Thoracic aorta (tissue), 2 donors: ENCODE data around the gene NTS. TPM values are rescaled to one million over a fixed set of nuclear protein-coding genes. Genes with fewer than 3 reads are reported as not detected.
A peak's percentile ranks its signal among the peaks of the same experiment; 100 is the strongest.

ENCODE experiments used
- ATAC-seq: fragments of 150-250 bp; one replicate; pipeline ENCODE4 v1.8.0; 2017; ENCODE audit warnings: low read depth; ENCODE audit not compliant: insufficient number of reproducible peaks, low FRiP score
- DNase-seq: peaks from one replicate; pipeline ENCODE4 v3.0.0-alpha.2; 2020; ENCODE audit warnings: low spot score
- H3K27ac ChIP-seq, 2 donors: fragments of 200-600 bp; sonication (generic); 1 replicate in 1 of 2; 2 replicates in 1 of 2; pipeline ENCODE4 v1.5.1; 2016; ENCODE audit warnings: mild to moderate bottlenecking in 2 of 2, moderate library complexity in 2 of 2
- H3K27me3 ChIP-seq: fragments of 200-600 bp; sonication (generic); replicated peaks from 2 replicates; pipeline ENCODE4 v1.6.0; 2016; ENCODE audit warnings: mild to moderate bottlenecking; ENCODE audit not compliant: insufficient read depth
- H3K36me3 ChIP-seq: fragments of 200-600 bp; sonication (generic); one replicate; pipeline ENCODE4 v1.5.1; 2016
- H3K4me1 ChIP-seq, 2 donors: fragments of 200-600 bp; sonication (generic); 1 replicate in 1 of 2; 2 replicates in 1 of 2; pipeline versions ENCODE4 v1.5.1 to v1.6.0; 2016; ENCODE audit warnings: low read depth in 2 of 2, mild to moderate bottlenecking in 1 of 2; ENCODE audit not compliant: control insufficient read depth in 1 of 2
- H3K4me3 ChIP-seq: fragments of 200-600 bp; sonication (generic); 2 replicates; pipeline ENCODE4 v1.5.1; 2016; ENCODE audit warnings: mild to moderate bottlenecking
- H3K9me3 ChIP-seq: fragments of 200-600 bp; sonication (generic); 2 replicates; pipeline ENCODE4 v1.5.1; 2016
- CTCF ChIP-seq: fragments of 200-600 bp; sonication (generic); IDR thresholded peaks from one replicate; pipeline ENCODE4 v1.5.1; 2019; ENCODE audit warnings: antibody characterized with exemption
- total RNA-seq, 2 donors: library from RNA; depleted of rRNA; stranded (reverse); fragments of >200 nt; gene quantifications; one replicate each; pipeline versions ENCODE4 v1.1.0 to v1.2.3, GENCODE V29; 2016

NTS gene
- total RNA-seq, 2 donors from 2014 or later: not detected

DNA sequence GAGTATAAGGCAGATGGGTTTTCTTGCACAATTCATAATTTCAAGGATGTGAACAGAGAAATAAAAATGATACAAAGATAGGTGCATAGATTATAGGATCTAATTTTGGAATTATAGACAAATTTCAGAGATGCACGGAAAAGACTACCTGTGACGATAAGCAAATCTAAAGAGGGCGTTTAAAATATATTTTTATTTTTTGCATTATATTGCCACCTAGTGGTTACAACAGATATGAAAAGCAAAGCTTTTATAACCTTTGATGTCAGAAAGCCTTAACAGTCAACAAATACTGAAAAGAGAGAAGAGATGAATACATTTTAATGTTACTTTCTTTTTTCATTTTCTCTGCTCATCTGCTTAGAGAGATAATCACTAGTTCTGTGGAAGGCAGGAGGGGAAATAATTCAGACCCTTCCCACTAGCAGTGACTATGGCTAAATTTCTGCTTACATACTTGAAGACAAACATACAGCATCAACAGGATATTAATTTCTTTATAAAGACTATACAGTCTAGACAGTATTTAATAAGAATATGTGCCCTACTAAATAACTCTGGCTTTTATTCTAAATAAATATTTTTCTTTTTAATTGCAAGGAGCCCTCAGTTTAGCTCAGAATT is 46.3 kb downstream of the NTS start:
- no peaks in the 10 kb centered on the region for H3K9me3 ChIP-seq
- TF ChIP-seq CTCF: peak; percentile 70
- H3K4me1 ChIP-seq: no peaks in the 10 kb centered on the region
- no peak overlapping the region for H3K27ac ChIP-seq
- H3K27me3 ChIP-seq: no peaks in the 10 kb centered on the region
- ATAC-seq (no peak), DNase-seq (no peak)
- H3K36me3 ChIP-seq: no peaks in the 10 kb centered on the region
- H3K4me3 ChIP-seq: no peak overlapping the region

DNA sequence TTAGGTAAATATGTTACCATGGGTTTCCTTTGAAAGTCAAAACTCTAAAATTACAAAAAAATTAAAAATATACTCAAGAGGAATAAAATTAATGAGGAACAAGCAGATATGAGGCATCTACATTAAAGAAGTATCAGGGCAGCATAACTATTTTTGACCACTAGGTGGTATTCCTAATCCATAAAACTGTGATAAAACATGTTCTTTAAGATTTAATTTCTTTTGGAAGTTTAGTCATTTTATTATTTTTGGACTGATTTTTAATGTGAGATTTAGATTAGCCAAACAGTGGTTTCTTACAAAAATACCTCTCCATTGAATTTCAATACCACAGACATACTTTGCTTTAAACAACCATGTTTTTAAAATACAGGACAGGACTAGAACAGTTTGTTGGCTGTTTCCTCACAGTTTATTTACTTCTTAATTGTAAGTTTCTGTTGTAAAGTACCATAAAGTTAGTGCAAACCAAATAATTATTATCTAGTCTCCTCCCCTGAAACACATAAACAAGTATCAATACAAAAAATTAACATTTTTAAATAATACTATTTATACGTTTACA is 49.8 kb downstream of the NTS start:
- ATAC-seq (no peak), DNase-seq (no peak)
- no peak overlapping the region for H3K4me3 ChIP-seq
- no peaks in the 10 kb centered on the region for H3K27me3 ChIP-seq
- TF ChIP-seq CTCF: peak; percentile 70
- no peaks in the 10 kb centered on the region for H3K9me3 ChIP-seq
- H3K36me3 ChIP-seq: no peaks in the 10 kb centered on the region
- H3K27ac ChIP-seq: no peak overlapping the region
- H3K4me1 ChIP-seq: no peaks in the 10 kb centered on the region

DNA sequence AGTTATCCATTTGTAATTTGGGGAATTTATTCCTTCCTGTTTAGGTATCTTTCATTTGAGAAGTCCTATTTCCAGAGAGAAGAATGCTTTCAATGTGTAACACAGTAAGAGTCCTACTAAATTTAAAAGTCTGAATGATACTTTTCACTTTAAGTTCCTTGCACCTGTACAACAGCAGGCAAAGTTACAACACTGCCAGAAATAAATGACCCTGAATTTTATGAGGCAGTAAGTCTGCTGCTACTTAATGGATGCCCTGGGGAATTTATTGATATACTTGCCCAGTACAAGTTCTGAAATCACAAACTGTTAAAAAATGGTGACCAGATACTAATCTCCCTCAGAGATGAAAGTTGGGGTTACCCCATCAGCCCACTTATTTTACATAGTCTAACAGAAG is 53.1 kb downstream of the NTS start:
- Histone ChIP-seq H3K4me1 (no peaks in the 10 kb centered on the region), H3K27ac (no peak overlapping the region), H3K4me3 (no peak overlapping the region), H3K27me3 (no peaks in the 10 kb centered on the region), H3K36me3 (no peaks in the 10 kb centered on the region), H3K9me3 (no peaks in the 10 kb centered on the region)
- DNase-seq (no peak), ATAC-seq (no peak)
- no peak for TF ChIP-seq CTCF

Other genes starting within 250 kb of the NTS start
- 1 to 10 TPM; 2.4 to 3.2 TPM for gene RASSF9, start 37.9 kb upstream of the NTS start, total RNA-seq